K562 (cell line): ENCODE measurements around the gene WDR91. TPM values are rescaled to one million over a fixed set of nuclear protein-coding genes. Genes with fewer than 3 reads are reported as not detected.

Experiments
- ATAC-seq: fragments of 200-7000 bp; cut with Tn5 transposase; 3 replicates; pipeline ENCODE4 v1.9.1; 2020; ENCODE audit warnings: moderate library complexity
- BruUV-seq: library from RNA; stranded (reverse); fragments of 400-500 nt; replicated peaks from 2 replicates; lab custom pipeline; 2021; lab: Mats Ljungman, UMichigan
- CTCF ChIA-PET: fragments of 300-600 bp; formaldehyde crosslinking; extraction: SDS; loops from one replicate; lab custom pipeline; 2021; ENCODE audit warnings: low intra/inter-chr PET ratio; lab: Yijun Ruan, JAX
- POLR2A ChIA-PET: fragments of 300-600, 350-650 bp; sonication (Branson Sonifier 250); formaldehyde crosslinking; extraction: SDS; loops from one replicate; lab custom pipeline; 2021; ENCODE audit warnings: antibody characterized with exemption, inconsistent platforms; lab: Yijun Ruan, JAX
- DNase-seq, 4 experiments: peaks; one replicate each; pipeline versions ENCODE4 v3.0.0 to v3.0.0-alpha.2; 2011 to 2018; ENCODE audit warnings: low spot score in 3 of 4, mixed read lengths in 3 of 4; ENCODE audit errors: extremely low read depth in 1 of 4
- FAIRE-seq: peaks from 2 replicates; lab custom pipeline; 2011; peaks lifted over from hg19 to GRCh38; lab: Jason Lieb, UNC
- H2AFZ ChIP-seq: 2 replicates; pipeline ENCODE4 v1.6.0; 2011; ENCODE audit warnings: low read depth, low read length, control low read depth, inconsistent platforms
- H3K27ac ChIP-seq: fragments of 200-600 bp; 3 replicates; pipeline ENCODE4 v1.8.0; 2011; ENCODE audit warnings: low read depth, mild to moderate bottlenecking, control low read depth, inconsistent platforms, low read length, moderate library complexity, mixed read lengths; ENCODE audit errors: extremely low read depth
- H3K27me3 ChIP-seq, 2 experiments: fragments of 300-600 bp in 1 of 2; 2 replicates in 1 of 2; 3 replicates in 1 of 2; pipeline versions ENCODE4 v1.6.0 to v1.8.0; 2011; ENCODE audit warnings: inconsistent platforms in 2 of 2, low read length in 2 of 2, mild to moderate bottlenecking in 1 of 2, mixed read lengths in 1 of 2, moderate library complexity in 1 of 2; ENCODE audit not compliant: control insufficient read depth in 2 of 2, insufficient read depth in 2 of 2
- H3K36me3 ChIP-seq: fragments of 300-600 bp; 3 replicates; pipeline ENCODE4 v1.8.0; 2011; ENCODE audit warnings: mild to moderate bottlenecking, low read length, inconsistent platforms; ENCODE audit not compliant: control insufficient read depth, insufficient read depth
- H3K4me1 ChIP-seq, 2 experiments: fragments of 200-600 bp in 1 of 2; replicated peaks in 1 of 2; 2 replicates in 1 of 2; 3 replicates in 1 of 2; pipeline versions ENCODE4 v1.5.1 to v1.8.0; 2011; ENCODE audit warnings: inconsistent platforms in 2 of 2, low read length in 2 of 2, mild to moderate bottlenecking in 1 of 2, mixed read lengths in 1 of 2, moderate library complexity in 1 of 2; ENCODE audit not compliant: control insufficient read depth in 2 of 2, insufficient read depth in 2 of 2
- H3K4me2 ChIP-seq: 2 replicates; pipeline ENCODE4 v1.6.1; 2011; ENCODE audit warnings: low read length, control low read depth, inconsistent platforms, mixed read lengths; ENCODE audit not compliant: insufficient read depth
- H3K4me3 ChIP-seq: fragments of 200-600 bp; sonication (generic), shearing (Covaris generic); 2 replicates; pipeline ENCODE4 v1.5.1; 2016; ENCODE audit warnings: control low read depth, inconsistent platforms
- H3K79me2 ChIP-seq: fragments of 200-600 bp; 3 replicates; pipeline ENCODE4 v1.8.0; 2011; ENCODE audit warnings: low read length, inconsistent platforms; ENCODE audit not compliant: control insufficient read depth, insufficient read depth
- H3K9ac ChIP-seq, 2 experiments: 2 replicates each; pipeline versions ENCODE4 v1.6.0 to v1.6.1; 2011; ENCODE audit warnings: low read depth in 2 of 2, low read length in 2 of 2, control low read depth in 1 of 2, inconsistent platforms in 1 of 2, mild to moderate bottlenecking in 1 of 2, mixed read lengths in 1 of 2; ENCODE audit not compliant: insufficient read depth in 1 of 2
- H3K9me1 ChIP-seq: one replicate; pipeline ENCODE4 v1.6.0; 2011; ENCODE audit warnings: inconsistent platforms, mild to moderate bottlenecking, low read length, moderate library complexity; ENCODE audit not compliant: control insufficient read depth, insufficient read depth
- H3K9me3 ChIP-seq: replicated peaks from 2 replicates; pipeline ENCODE4 v1.5.1; 2011; ENCODE audit warnings: low read depth, low read length, inconsistent platforms; ENCODE audit not compliant: control insufficient read depth, insufficient read depth
- H4K20me1 ChIP-seq: replicated peaks from 2 replicates; pipeline ENCODE4 v1.6.1; 2011; ENCODE audit warnings: low read length, inconsistent platforms, mixed read lengths; ENCODE audit not compliant: control insufficient read depth, insufficient read depth
- CHD2 ChIP-seq: IDR thresholded peaks from 2 replicates; pipeline ENCODE4 v1.6.1; 2011; ENCODE audit warnings: low read depth, low read length
- DACH1 ChIP-seq: fragments of 450-650 bp; IDR thresholded peaks from 2 replicates; pipeline ENCODE4 v1.6.1; 2018; ENCODE audit not compliant: partially characterized antibody
- KHSRP ChIP-seq: fragments of 450-650 bp; IDR thresholded peaks from 2 replicates; pipeline ENCODE4 v1.6.1; 2017
- POLR2G ChIP-seq: fragments of 200-400 bp; formaldehyde crosslinking; IDR thresholded peaks from 2 replicates; pipeline ENCODE4 v1.6.1; 2017; ENCODE audit warnings: low read depth, mild to moderate bottlenecking, antibody characterized with exemption, low read length, moderate library complexity
- POLR3A ChIP-seq: IDR thresholded peaks from 2 replicates; pipeline ENCODE4 v1.6.1; 2011; ENCODE audit warnings: borderline replicate concordance, mild to moderate bottlenecking, moderate library complexity; ENCODE audit not compliant: insufficient read length, insufficient read depth; ENCODE audit errors: extremely low read depth
- RAD21 ChIP-seq, 2 experiments: fragments of 250-450 bp in 1 of 2; fragments of 450-650 bp in 1 of 2; sonication (Bioruptor Pico) in 1 of 2; formaldehyde crosslinking in 1 of 2; IDR thresholded peaks in 1 of 2; conservative IDR thresholded peaks in 1 of 2; 2 replicates each; pipeline versions ENCODE4 v1.4.0 to v1.8.0; 2020 to 2022; ENCODE audit warnings: mild to moderate bottlenecking in 2 of 2, moderate library complexity in 1 of 2
- SMARCA4 ChIP-seq: fragments of 450-650 bp; IDR thresholded peaks from 2 replicates; pipeline ENCODE4 v1.6.1; 2016
- SNRNP70 ChIP-seq: fragments of 200-400 bp; formaldehyde crosslinking; optimal IDR thresholded peaks from 2 replicates; pipeline ENCODE3; 2017; ENCODE audit warnings: low read depth, low read length
- SP1 ChIP-seq: sonication (generic); formaldehyde crosslinking; IDR thresholded peaks from 2 replicates; pipeline ENCODE4 v1.8.1; 2022; ENCODE audit warnings: mild to moderate bottlenecking, missing genetic modification reagents
- SRSF7 ChIP-seq: fragments of 200-400 bp; formaldehyde crosslinking; optimal IDR thresholded peaks from 2 replicates; pipeline ENCODE3; 2017; ENCODE audit warnings: mild to moderate bottlenecking, low read depth, low read length
- TOE1 ChIP-seq, 2 experiments: fragments of 450-650 bp in 1 of 2; sonication (generic) in 1 of 2; formaldehyde crosslinking in 1 of 2; IDR thresholded peaks; 2 replicates each; pipeline versions ENCODE4 v1.7.1 to v1.8.0; 2016 to 2022; ENCODE audit warnings: borderline replicate concordance in 2 of 2, mild to moderate bottlenecking in 2 of 2, antibody characterized with exemption in 1 of 2, inconsistent platforms in 1 of 2, low read depth in 1 of 2, missing genetic modification reagents in 1 of 2, moderate library complexity in 1 of 2
- U2AF1 ChIP-seq: fragments of 200-400 bp; formaldehyde crosslinking; optimal IDR thresholded peaks from 2 replicates; pipeline ENCODE3; 2017; ENCODE audit warnings: mild to moderate bottlenecking, low read depth, low read length, moderate library complexity
- XRCC5 ChIP-seq: fragments of 200-400 bp; formaldehyde crosslinking; IDR thresholded peaks from 2 replicates; pipeline ENCODE4 v1.6.1; 2017; ENCODE audit warnings: low read depth, mild to moderate bottlenecking, low read length
- ZBED1 ChIP-seq: IDR thresholded peaks from 2 replicates; pipeline ENCODE4 v1.6.1; 2014
- ZNF143 ChIP-seq: sonication (generic); formaldehyde crosslinking; IDR thresholded peaks from 2 replicates; pipeline ENCODE4 v1.9.0; 2022; ENCODE audit warnings: mild to moderate bottlenecking, missing genetic modification reagents
- ZNF766 ChIP-seq: fragments of 200-800 bp; sonication (Bioruptor generic); conservative IDR thresholded peaks from 2 replicates; pipeline ENCODE4 v1.6.1; 2016; ENCODE audit warnings: missing genetic modification characterization, missing compliant biosample characterization
- WGBS: fragments of 100-300 bp; shearing (Covaris generic); methylation state at CpG from one replicate; pipeline ENCODE4 v1.1.6; 2016; ENCODE audit warnings: low coverage, mixed read lengths; ENCODE audit not compliant: insufficient coverage; ENCODE audit errors: missing lambda C conversion rate; 5-methylcytosine and 5-hydroxymethylcytosine counted together
- in situ Hi-C: fragments of 300-500 bp; cut with MboI; formaldehyde crosslinking; loops from 4 replicates; pipeline ENCODE4 v1.15.0; 2018; ENCODE audit warnings: inconsistent platforms, mixed read lengths
- intact Hi-C: fragments of 100-400 bp; cut with micrococcal nuclease; formaldehyde crosslinking; loops from 2 replicates; pipeline ENCODE4 v1.14.2; 2022
- polyA plus RNA-seq, 8 experiments: library from polyadenylated mRNA; depleted of rRNA in 4 of 8; stranded (reverse) in 5 of 8; unstranded in 3 of 8; fragments of >200 nt; fragmentation: Nextera tagmentation in 2 of 8; fragmentation: Illumina TruSeq in 1 of 8; extraction: Ambion mirVana in 2 of 8; extraction: Trizol in 1 of 8; gene quantifications; 2 replicates each; pipeline versions ENCODE4 v1.2.1 to v1.2.3, GENCODE V29; 2011 to 2014; ENCODE audit warnings: inconsistent platforms in 1 of 8, missing spikeins in 1 of 8
- total RNA-seq, 7 experiments: library from RNA; depleted of rRNA in 6 of 7; stranded (reverse); fragments of >200 nt in 6 of 7; fragmentation: Illumina TruSeq in 2 of 7; extraction: Trizol in 2 of 7; gene quantifications; 2 replicates each; pipeline versions ENCODE4 v1.2.1 to v1.2.3, GENCODE V29; 2011 to 2021; ENCODE audit warnings: low replicate concordance in 1 of 7
- TF ChIP-seq, protein P1 (sequence below): fragments of 250-450 bp; sonication (Bioruptor Pico); IDR thresholded peaks from 2 replicates; pipeline ENCODE4 v1.5.1; 2021; ENCODE audit warnings: mild to moderate bottlenecking
- TF ChIP-seq, protein P2 (sequence below): fragments of 450-650 bp; formaldehyde crosslinking; IDR thresholded peaks from 2 replicates; pipeline ENCODE4 v1.4.0; 2020; ENCODE audit warnings: mild to moderate bottlenecking
- TF ChIP-seq, protein P3 (sequence below): IDR thresholded peaks from 2 replicates; pipeline ENCODE4 v1.6.1; 2014; ENCODE audit warnings: antibody characterized with exemption

Gene WDR91
- total and polyA plus RNA-seq, 9 of the 15 experiments (the other 6 are each of a cell fraction or from before 2014, with no cell fraction given), result 1.9 to 18.2 (median 9.8) TPM

DNA sequence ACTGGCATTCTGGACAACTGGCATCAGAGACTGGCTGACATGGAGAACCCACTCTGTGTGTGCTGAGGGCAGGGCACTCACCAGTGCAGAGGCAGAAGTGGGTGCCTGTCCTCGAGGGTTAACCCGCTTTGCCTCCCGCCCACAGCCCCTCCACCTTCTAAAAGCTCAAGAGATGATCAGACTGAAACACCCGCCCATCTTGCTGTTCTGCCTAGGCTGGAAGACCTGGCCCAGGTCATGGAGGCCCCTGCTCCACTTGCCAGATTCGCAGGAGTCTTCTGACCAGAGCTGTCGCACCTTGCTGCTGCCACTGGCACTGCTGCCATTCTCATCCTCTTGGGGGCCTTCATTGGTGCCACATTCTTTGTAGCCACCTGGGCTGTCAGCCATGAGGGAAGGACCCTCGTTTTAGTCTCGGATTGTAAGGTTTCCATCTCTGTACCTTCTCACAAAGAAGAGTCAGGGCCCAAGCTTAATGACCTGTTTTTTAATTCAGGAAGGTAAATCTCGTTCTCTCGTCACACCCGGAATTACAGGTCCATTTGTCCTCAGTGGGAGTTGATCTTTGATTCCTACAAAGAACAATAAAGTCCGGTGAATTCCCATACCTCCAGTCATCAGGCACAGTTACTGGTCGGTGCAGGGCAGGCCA is 42.7 kb downstream of the WDR91 start:
- FAIRE-seq (no peak), ATAC-seq (no peak), DNase-seq (no peak)
- H3K79me2 ChIP-seq, result peaks cover 33% of the 10 kb centered on the region
- in situ Hi-C loops (no loop called here), intact Hi-C loops (loop anchor here (1.0 kb wide), 1 partner anchor 182 kb away; the partner anchor contains the start of gene AGBL3)
- H3K36me3 ChIP-seq, result peaks cover 53% of the 10 kb centered on the region
- H3K9me1 ChIP-seq, result no peaks in the 10 kb centered on the region
- WGBS, result 87% methylated on average over 13 of the region's 13 CpGs
- ChIA-PET POLR2A (interaction anchor here (0.6 to 1.5 kb wide), 7 partner anchors 8 to 232 kb away, joined by 3 to 11 read pairs (median 4); partner anchors contain the start of gene WDR91), CTCF (no interaction called here)
- peaks cover 15 to 30% of the 10 kb centered on the region in 2 experiments; a peak in 4 of 5 replicates for H3K4me1 ChIP-seq
- peak overlapping the region; percentile 88 for H3K4me2 ChIP-seq
- 0 out of 2 replicates have a peak, but pooled peaks cover 2% of the 10 kb centered on the region for H3K9me3 ChIP-seq
- peak overlapping the region; percentile 83; the same call in 1 of the 2 replicates for H3K4me3 ChIP-seq
- H2AFZ ChIP-seq, result no peak overlapping the region
- H3K27ac ChIP-seq, result no peak overlapping the region; the same call in 2 of the 3 replicates
- no TSS peak for BruUV-seq
- no peaks in the 10 kb centered on the region for H3K27me3 ChIP-seq
- 0 out of 2 replicates have a peak, but pooled peaks cover 5% of the 10 kb centered on the region for H4K20me1 ChIP-seq
- peak overlapping the region in 1 of 2 experiments; percentile 100; a peak in 2 of 4 replicates for H3K9ac ChIP-seq
- TF ChIP-seq POLR2G (peak; percentile 10; the same call in 1 of the 2 replicates), XRCC5 (no peak), SMARCA4 (no peak), DACH1 (no peak), RAD21 (CRISPR knock-in tag; conservative IDR thresholded peaks at IDR 0.05 in 1 of 2, IDR thresholded peaks at IDR 0.05 in 1 of 2) (no peak), CHD2 (no peak), ZNF766 (CRISPR knock-in tag) (no peak), U2AF1 (no peak), SRSF7 (no peak), SNRNP70 (no peak), TOE1 (IDR thresholded peaks at IDR 0.05; ENCODE audit: borderline replicate concordance) (no peak), TOE1 (CRISPR knock-in tag; IDR thresholded peaks at IDR 0.05; ENCODE audit: borderline replicate concordance, low read depth) (no peak), ZNF143 (CRISPR knock-in tag) (no peak), POLR3A (no peak), ZBED1 (no peak), SP1 (peak; percentile 57; the same call in 1 of the 2 replicates), KHSRP (no peak)
- TF ChIP-seq, protein P1, sequence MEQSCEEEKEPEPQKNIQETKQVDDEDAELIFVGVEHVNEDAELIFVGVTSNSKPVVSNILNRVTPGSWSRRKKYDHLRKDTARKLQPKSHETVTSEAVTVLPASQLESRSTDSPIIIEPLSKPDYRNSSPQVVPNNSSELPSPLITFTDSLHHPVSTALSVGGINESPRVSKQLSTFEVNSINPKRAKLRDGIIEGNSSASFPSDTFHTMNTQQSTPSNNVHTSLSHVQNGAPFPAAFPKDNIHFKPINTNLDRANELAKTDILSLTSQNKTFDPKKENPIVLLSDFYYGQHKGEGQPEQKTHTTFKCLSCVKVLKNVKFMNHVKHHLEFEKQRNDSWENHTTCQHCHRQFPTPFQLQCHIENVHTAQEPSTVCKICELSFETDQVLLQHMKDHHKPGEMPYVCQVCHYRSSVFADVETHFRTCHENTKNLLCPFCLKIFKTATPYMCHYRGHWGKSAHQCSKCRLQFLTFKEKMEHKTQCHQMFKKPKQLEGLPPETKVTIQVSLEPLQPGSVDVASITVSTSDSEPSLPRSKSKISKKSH (CRISPR knock-in tag), result no peak
- TF ChIP-seq, protein P2, sequence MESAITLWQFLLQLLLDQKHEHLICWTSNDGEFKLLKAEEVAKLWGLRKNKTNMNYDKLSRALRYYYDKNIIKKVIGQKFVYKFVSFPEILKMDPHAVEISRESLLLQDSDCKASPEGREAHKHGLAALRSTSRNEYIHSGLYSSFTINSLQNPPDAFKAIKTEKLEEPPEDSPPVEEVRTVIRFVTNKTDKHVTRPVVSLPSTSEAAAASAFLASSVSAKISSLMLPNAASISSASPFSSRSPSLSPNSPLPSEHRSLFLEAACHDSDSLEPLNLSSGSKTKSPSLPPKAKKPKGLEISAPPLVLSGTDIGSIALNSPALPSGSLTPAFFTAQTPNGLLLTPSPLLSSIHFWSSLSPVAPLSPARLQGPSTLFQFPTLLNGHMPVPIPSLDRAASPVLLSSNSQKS (CRISPR knock-in tag), result no peak
- TF ChIP-seq, protein P3, sequence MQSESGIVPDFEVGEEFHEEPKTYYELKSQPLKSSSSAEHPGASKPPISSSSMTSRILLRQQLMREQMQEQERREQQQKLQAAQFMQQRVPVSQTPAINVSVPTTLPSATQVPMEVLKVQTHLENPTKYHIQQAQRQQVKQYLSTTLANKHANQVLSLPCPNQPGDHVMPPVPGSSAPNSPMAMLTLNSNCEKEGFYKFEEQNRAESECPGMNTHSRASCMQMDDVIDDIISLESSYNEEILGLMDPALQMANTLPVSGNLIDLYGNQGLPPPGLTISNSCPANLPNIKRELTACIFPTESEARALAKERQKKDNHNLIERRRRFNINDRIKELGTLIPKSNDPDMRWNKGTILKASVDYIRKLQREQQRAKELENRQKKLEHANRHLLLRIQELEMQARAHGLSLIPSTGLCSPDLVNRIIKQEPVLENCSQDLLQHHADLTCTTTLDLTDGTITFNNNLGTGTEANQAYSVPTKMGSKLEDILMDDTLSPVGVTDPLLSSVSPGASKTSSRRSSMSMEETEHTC, result no peak
